ENCODE data around the gene ANXA9. TPM values are rescaled to one million over a fixed set of nuclear protein-coding genes. Genes with fewer than 3 reads are reported as not detected.

Gene ANXA9
- total RNA-seq, 1 donor from 2014 or later, result 0.26 TPM

GRCh38 chr1:150992626-150993025 is 10.5 kb downstream of the ANXA9 start:
- no peaks in the 10 kb centered on the region for H3K27me3 ChIP-seq (ENCODE audit: control insufficient read depth, insufficient read depth, low read length)
- H3K36me3 ChIP-seq (ENCODE audit: control insufficient read depth, insufficient read depth, low read length), result no peaks in the 10 kb centered on the region
- H3K4me3 ChIP-seq (ENCODE audit: low read depth, low read length), result no peak overlapping the region
- FAIRE-seq (no peak), DNase-seq (ENCODE audit: low read depth) (no peak)
- no peak for TF ChIP-seq CTCF (IDR thresholded peaks at IDR 0.05; ENCODE audit: insufficient read depth, low read length, severe bottlenecking)

GRCh38 chr1:150994248-150994647 is 12.2 kb downstream of the ANXA9 start:
- TF ChIP-seq CTCF (IDR thresholded peaks at IDR 0.05; ENCODE audit: insufficient read depth, low read length, severe bottlenecking), result no peak
- DNase-seq (ENCODE audit: low read depth) (no peak), FAIRE-seq (no peak)
- Histone ChIP-seq H3K4me3 (ENCODE audit: low read depth, low read length) (no peak overlapping the region), H3K36me3 (ENCODE audit: control insufficient read depth, insufficient read depth, low read length) (peaks cover 3% of the 10 kb centered on the region), H3K27me3 (ENCODE audit: control insufficient read depth, insufficient read depth, low read length) (no peaks in the 10 kb centered on the region)

GRCh38 chr1:150995460-150995859 is 13.4 kb downstream of the ANXA9 start:
- FAIRE-seq (no peak), DNase-seq (ENCODE audit: low read depth) (no peak)
- no peaks in the 10 kb centered on the region for H3K27me3 ChIP-seq (ENCODE audit: control insufficient read depth, insufficient read depth, low read length)
- H3K4me3 ChIP-seq (ENCODE audit: low read depth, low read length), result no peak overlapping the region
- no peak for TF ChIP-seq CTCF (IDR thresholded peaks at IDR 0.05; ENCODE audit: insufficient read depth, low read length, severe bottlenecking)
- peaks cover 4% of the 10 kb centered on the region for H3K36me3 ChIP-seq (ENCODE audit: control insufficient read depth, insufficient read depth, low read length)

GRCh38 chr1:150995896-150996295 is 13.8 kb downstream of the ANXA9 start:
- no peak for DNase-seq (ENCODE audit: low read depth)
- H3K4me3 ChIP-seq (ENCODE audit: low read depth, low read length), result no peak overlapping the region
- FAIRE-seq, result no peak

GRCh38 chr1:150997126-150997872 is 15.2 kb downstream of the ANXA9 start:
- peaks cover 5% of the 10 kb centered on the region for H3K36me3 ChIP-seq (ENCODE audit: control insufficient read depth, insufficient read depth, low read length)
- FAIRE-seq, result no peak

More at GRCh38 chr1:150995896-150996295, 13.8 kb downstream of the ANXA9 start:
- TF ChIP-seq CTCF (IDR thresholded peaks at IDR 0.05; ENCODE audit: insufficient read depth, low read length, severe bottlenecking), result peak; percentile 69
- Histone ChIP-seq H3K36me3 (ENCODE audit: control insufficient read depth, insufficient read depth, low read length) (peaks cover 4% of the 10 kb centered on the region), H3K27me3 (ENCODE audit: control insufficient read depth, insufficient read depth, low read length) (no peaks in the 10 kb centered on the region)

More at GRCh38 chr1:150997126-150997872, 15.2 kb downstream of the ANXA9 start:
- Histone ChIP-seq H3K27me3 (ENCODE audit: control insufficient read depth, insufficient read depth, low read length) (no peaks in the 10 kb centered on the region), H3K4me3 (ENCODE audit: low read depth, low read length) (no peak overlapping the region)
- no peak for DNase-seq (ENCODE audit: low read depth)
- no peak for TF ChIP-seq CTCF (IDR thresholded peaks at IDR 0.05; ENCODE audit: insufficient read depth, low read length, severe bottlenecking)
